GM12873 (cell line): ENCODE data around the gene KCND1.

ENCODE experiments used
- CTCF ChIP-seq: IDR thresholded peaks from 2 replicates; pipeline ENCODE4 v1.5.1; 2012; ENCODE audit warnings: low read depth, mild to moderate bottlenecking, moderate library complexity, low read length, control low read depth; ENCODE audit not compliant: insufficient read depth; ENCODE audit errors: missing control alignments

KCND1 gene

GRCh38 chrX:48965959-48966358 is 5.7 kb downstream of the KCND1 start:
- TF ChIP-seq CTCF = no peak

GRCh38 chrX:48961585-48962091 is 10.0 kb downstream of the KCND1 start:
- no peak for TF ChIP-seq CTCF

- no peak for TF ChIP-seq CTCF
Measured at GRCh38 chrX:48960291-48960690, 11.4 kb downstream of the KCND1 start.

GRCh38 chrX:48958635-48959094 is 13.0 kb downstream of the KCND1 start:
- no peak for TF ChIP-seq CTCF

- TF ChIP-seq CTCF = no peak
Measured at GRCh38 chrX:48957827-48958634, 13.6 kb downstream of the KCND1 start.

GRCh38 chrX:48957477-48957826 is 14.2 kb downstream of the KCND1 start, which contains the start of gene OTUD5:
OTUD5 (minus strand) TSS chrX:48957607; CDS start chrX:48957570, 37 bp downstream.
- no peak for TF ChIP-seq CTCF

- no peak for TF ChIP-seq CTCF
Measured at GRCh38 chrX:48956728-48957414, 14.8 kb downstream of the KCND1 start.
